GM18909 (cell line): ENCODE measurements around the gene PAPOLA.
"Not testable (repeated sequence)": the region's sequence is repeated elsewhere in the genome, so short reads cannot be mapped to it uniquely, and the experiment has no call there.

Source experiments
- ATAC-seq: cut with Tn5 transposase; IDR thresholded peaks from one replicate; pipeline ENCODE4 v1.9.1; 2021; ENCODE audit warnings: mild to moderate bottlenecking; ENCODE audit not compliant: unreplicated experiment, poor library complexity

Gene PAPOLA

GRCh38 chr14:96501217-96501739 lies 904 bp upstream of the PAPOLA start:
- ATAC-seq: no peak

- peak; percentile 39 for ATAC-seq
These were observed 581 bp downstream of the PAPOLA start for GRCh38 chr14:96502621-96503305.

GRCh38 chr14:96503306-96503679 lies 1.1 kb downstream of the PAPOLA start:
- ATAC-seq: no peak

- ATAC-seq: not testable (repeated sequence)
These were observed 2.2 kb downstream of the PAPOLA start for GRCh38 chr14:96504353-96504752.

- ATAC-seq: no peak
These were observed 5.5 kb downstream of the PAPOLA start for GRCh38 chr14:96507723-96508122.

GRCh38 chr14:96508900-96509299 lies 6.7 kb downstream of the PAPOLA start:
- ATAC-seq: no peak

GRCh38 chr14:96509457-96510090 lies 7.4 kb downstream of the PAPOLA start:
- no peak for ATAC-seq

GRCh38 chr14:96511146-96511545 lies 9.0 kb downstream of the PAPOLA start:
- ATAC-seq: no peak

GRCh38 chr14:96511667-96512066 lies 9.5 kb downstream of the PAPOLA start:
- no peak for ATAC-seq

- no peak for ATAC-seq
These were observed 9.9 kb downstream of the PAPOLA start for GRCh38 chr14:96512122-96512521.

GRCh38 chr14:96512602-96513397 lies 10.6 kb downstream of the PAPOLA start:
- ATAC-seq: no peak

GRCh38 chr14:96514694-96515093 lies 12.5 kb downstream of the PAPOLA start:
- ATAC-seq: no peak

- no peak for ATAC-seq
These were observed 13.5 kb downstream of the PAPOLA start for GRCh38 chr14:96515731-96516130.

GRCh38 chr14:96516351-96516750 lies 14.2 kb downstream of the PAPOLA start:
- ATAC-seq: no peak

- peak; percentile 60 for ATAC-seq
These were observed 17.8 kb downstream of the PAPOLA start for GRCh38 chr14:96519970-96520369.

GRCh38 chr14:96525452-96525851 lies 23.3 kb downstream of the PAPOLA start:
- ATAC-seq: no peak

- ATAC-seq: no peak
These were observed 30.4 kb downstream of the PAPOLA start for GRCh38 chr14:96532632-96533031.

GRCh38 chr14:96536807-96537206 lies 34.6 kb downstream of the PAPOLA start:
- ATAC-seq: no peak

GRCh38 chr14:96538097-96538989 lies 36.2 kb downstream of the PAPOLA start:
- no peak for ATAC-seq

GRCh38 chr14:96538990-96539317 lies 36.8 kb downstream of the PAPOLA start:
- ATAC-seq: no peak
